IMR-90 (cell line): ENCODE data around the gene VSIR. TPM values are rescaled to one million over a fixed set of nuclear protein-coding genes. Genes with fewer than 3 reads are reported as not detected.

Source experiments
- ATAC-seq: fragments of 200-7000 bp; cut with Tn5 transposase; 2 replicates; pipeline ENCODE4 v1.9.1; 2020; ENCODE audit warnings: low read depth, mild to moderate bottlenecking, moderate library complexity
- BruUV-seq: library from RNA; stranded (reverse); fragments of 400-500 nt; replicated peaks from 2 replicates; lab custom pipeline; 2021; lab: Mats Ljungman, UMichigan
- CTCF ChIA-PET: fragments of 300-600 bp; formaldehyde crosslinking; extraction: SDS; loops from one replicate; lab custom pipeline; 2021; ENCODE audit warnings: antibody characterized with exemption; lab: Yijun Ruan, JAX
- POLR2A ChIA-PET: fragments of 300-600 bp; sonication (Branson Sonifier 250); formaldehyde crosslinking; loops from one replicate; lab custom pipeline; 2022; ENCODE audit warnings: antibody characterized with exemption; ENCODE audit not compliant: unreplicated experiment; lab: Charles Lee
- DNase-seq: peaks from one replicate; pipeline ENCODE4 v3.0.0; 2013
- H2AFZ ChIP-seq: replicated peaks from 2 replicates; pipeline ENCODE3; 2013; ENCODE audit warnings: low read length, mild to moderate bottlenecking; ENCODE audit not compliant: poor library complexity
- H2AK5ac ChIP-seq: 2 replicates; pipeline ENCODE4 v1.6.1; 2013; ENCODE audit warnings: low read depth, low read length, inconsistent platforms
- H2AK9ac ChIP-seq: replicated peaks from 2 replicates; pipeline ENCODE3; 2013; ENCODE audit warnings: mild to moderate bottlenecking, low read depth, low read length, moderate library complexity; ENCODE audit not compliant: poor library complexity
- H2BK120ac ChIP-seq: 2 replicates; pipeline ENCODE4 v1.6.1; 2013; ENCODE audit warnings: low read depth, low read length, inconsistent platforms
- H2BK15ac ChIP-seq: 3 replicates; pipeline ENCODE4 v1.6.1; 2013; ENCODE audit warnings: low read depth, low read length, inconsistent platforms
- H2BK20ac ChIP-seq: 2 replicates; pipeline ENCODE4 v1.6.1; 2013; ENCODE audit warnings: low read depth, mild to moderate bottlenecking, inconsistent platforms, low read length, moderate library complexity
- H2BK5ac ChIP-seq: 2 replicates; pipeline ENCODE4 v1.6.1; 2013; ENCODE audit warnings: mild to moderate bottlenecking, low read depth, low read length, inconsistent platforms; ENCODE audit not compliant: poor library complexity, severe bottlenecking
- H3K14ac ChIP-seq: replicated peaks from 2 replicates; pipeline ENCODE4 v1.6.1; 2013; ENCODE audit warnings: low read depth, low read length, inconsistent platforms
- H3K18ac ChIP-seq: 2 replicates; pipeline ENCODE4 v1.6.1; 2013; ENCODE audit warnings: low read depth, low read length, control low read depth
- H3K23ac ChIP-seq: 2 replicates; pipeline ENCODE4 v1.6.1; 2013; ENCODE audit warnings: low read depth, low read length, inconsistent platforms
- H3K27ac ChIP-seq: 2 replicates; pipeline ENCODE4 v1.5.1; 2013; ENCODE audit warnings: mild to moderate bottlenecking, control low read depth, low read length; ENCODE audit not compliant: insufficient read depth
- H3K27me3 ChIP-seq: 2 replicates; pipeline ENCODE4 v1.6.1; 2013; ENCODE audit warnings: low read length; ENCODE audit not compliant: control insufficient read depth, insufficient read depth
- H3K36me3 ChIP-seq: 2 replicates; pipeline ENCODE4 v1.6.1; 2013; ENCODE audit warnings: low read length, mixed read lengths; ENCODE audit not compliant: control insufficient read depth, insufficient read depth
- H3K4ac ChIP-seq: 2 replicates; pipeline ENCODE4 v1.6.1; 2013; ENCODE audit warnings: low read depth, low read length, inconsistent platforms
- H3K4me1 ChIP-seq: 2 replicates; pipeline ENCODE4 v1.6.1; 2013; ENCODE audit warnings: low read length, mixed read lengths; ENCODE audit not compliant: control insufficient read depth, insufficient read depth
- H3K4me2 ChIP-seq: 2 replicates; pipeline ENCODE4 v1.6.1; 2013; ENCODE audit warnings: low read depth, mild to moderate bottlenecking, control low read depth, low read length, moderate library complexity
- H3K4me3 ChIP-seq: 2 replicates; pipeline ENCODE4 v1.5.1; 2013; ENCODE audit warnings: low read depth, mild to moderate bottlenecking, control low read depth, low read length, moderate library complexity; ENCODE audit not compliant: insufficient read depth
- H3K56ac ChIP-seq: 2 replicates; pipeline ENCODE4 v1.6.1; 2013; ENCODE audit warnings: low read length, inconsistent platforms; ENCODE audit not compliant: insufficient read depth; ENCODE audit errors: extremely low read depth
- H3K79me1 ChIP-seq, 2 experiments: 2 replicates each; pipeline ENCODE4 v1.6.1; 2013; ENCODE audit warnings: low read length in 2 of 2, inconsistent platforms in 1 of 2, low read depth in 1 of 2
- H3K9ac ChIP-seq: 2 replicates; pipeline ENCODE4 v1.6.1; 2013; ENCODE audit warnings: low read depth, low read length, control low read depth
- H3K9me1 ChIP-seq: 2 replicates; pipeline ENCODE4 v1.6.1; 2013; ENCODE audit warnings: low read length, inconsistent platforms; ENCODE audit not compliant: insufficient read depth
- H3K9me3 ChIP-seq: 2 replicates; pipeline ENCODE4 v1.6.1; 2013; ENCODE audit warnings: low read length; ENCODE audit not compliant: control insufficient read depth, insufficient read depth
- H4K20me1 ChIP-seq: 2 replicates; pipeline ENCODE4 v1.6.1; 2013; ENCODE audit warnings: low read length, inconsistent platforms; ENCODE audit not compliant: insufficient read depth
- H4K5ac ChIP-seq: 2 replicates; pipeline ENCODE4 v1.6.1; 2013; ENCODE audit warnings: mild to moderate bottlenecking, low read depth, low read length, control low read depth
- H4K8ac ChIP-seq, 2 experiments: 2 replicates each; pipeline ENCODE4 v1.6.1; 2013; ENCODE audit warnings: low read depth in 2 of 2, low read length in 2 of 2, control low read depth in 1 of 2, inconsistent platforms in 1 of 2
- H4K91ac ChIP-seq: 2 replicates; pipeline ENCODE4 v1.6.1; 2013; ENCODE audit warnings: low read depth, low read length, inconsistent platforms; ENCODE audit not compliant: insufficient read depth
- CEBPB ChIP-seq: IDR thresholded peaks from 2 replicates; pipeline ENCODE4 v1.6.1; 2012; ENCODE audit warnings: low read depth, low read length, improper control_type of control experiment
- ELK1 ChIP-seq: fragments of 150-350 bp; IDR thresholded peaks from 2 replicates; pipeline ENCODE4 v1.6.1; 2016; ENCODE audit warnings: low read depth, mild to moderate bottlenecking, low read length, moderate library complexity, borderline replicate concordance
- FOS ChIP-seq: fragments of 150-350 bp; IDR thresholded peaks from 2 replicates; pipeline ENCODE4 v1.6.1; 2016; ENCODE audit warnings: low read depth, low read length
- MAFK ChIP-seq: IDR thresholded peaks from 2 replicates; pipeline ENCODE4 v1.6.1; 2012; ENCODE audit warnings: low read depth, low read length, improper control_type of control experiment
- MAZ ChIP-seq: IDR thresholded peaks from 2 replicates; pipeline ENCODE4 v1.6.1; 2012; ENCODE audit warnings: low read depth, mild to moderate bottlenecking, low read length, improper control_type of control experiment, moderate library complexity, borderline replicate concordance
- MXI1 ChIP-seq: IDR thresholded peaks from 2 replicates; pipeline ENCODE4 v1.6.1; 2012; ENCODE audit warnings: low read depth, mild to moderate bottlenecking, low read length, moderate library complexity, borderline replicate concordance
- NFE2L2 ChIP-seq: fragments of 150-350 bp; IDR thresholded peaks from 2 replicates; pipeline ENCODE4 v1.6.1; 2016; ENCODE audit warnings: low read depth, mild to moderate bottlenecking, low read length
- POLR2A ChIP-seq: IDR thresholded peaks from 2 replicates; pipeline ENCODE4 v1.6.1; 2012; ENCODE audit warnings: mild to moderate bottlenecking, low read depth, low read length
- RAD21 ChIP-seq: IDR thresholded peaks from 2 replicates; pipeline ENCODE4 v1.6.1; 2012; ENCODE audit warnings: low read length, improper control_type of control experiment
- RCOR1 ChIP-seq: IDR thresholded peaks from 2 replicates; pipeline ENCODE4 v1.6.1; 2012; ENCODE audit warnings: mild to moderate bottlenecking, low read length, improper control_type of control experiment; ENCODE audit not compliant: insufficient replicate concordance
- SMC3 ChIP-seq: fragments of 150-350 bp; IDR thresholded peaks from 2 replicates; pipeline ENCODE4 v1.6.1; 2016; ENCODE audit warnings: low read depth, mild to moderate bottlenecking, antibody characterized with exemption, low read length, moderate library complexity
- USF2 ChIP-seq: fragments of 150-350 bp; IDR thresholded peaks from 2 replicates; pipeline ENCODE4 v1.6.1; 2017; ENCODE audit warnings: mild to moderate bottlenecking, antibody characterized with exemption, low read length, low read depth
- WGBS, 2 experiments: methylation state at CpG; one replicate each; pipeline versions ENCODE4 v1.1.5 to v1.1.7; 2013; ENCODE audit warnings: missing lambda C conversion rate in 2 of 2; ENCODE audit not compliant: insufficient read length in 1 of 2; ENCODE audit errors: extremely low coverage in 2 of 2; 5-methylcytosine and 5-hydroxymethylcytosine counted together
- dilution Hi-C: fragments of 300-500 bp; cut with HindIII; formaldehyde crosslinking; loops from one replicate; pipeline ENCODE4 v1.14.3; 2018; ENCODE audit warnings: low sequenced_read_pairs; ENCODE audit not compliant: unreplicated experiment
- in situ Hi-C: fragments of 300-500 bp; cut with MboI; formaldehyde crosslinking; loops from 3 replicates; pipeline ENCODE4 v1.14.3; 2019; ENCODE audit warnings: low sequenced_read_pairs, inconsistent platforms, mixed read lengths
- intact Hi-C: fragments of 100-400 bp; cut with micrococcal nuclease; formaldehyde crosslinking; loops from 2 replicates; pipeline ENCODE4 v1.10.0; 2022
- polyA plus RNA-seq, 3 experiments: library from polyadenylated mRNA; depleted of rRNA; stranded (reverse); fragments of >200 nt; gene quantifications; 2 replicates each; pipeline ENCODE4 v1.2.3, GENCODE V29; 2012; ENCODE audit warnings: low replicate concordance in 1 of 3
- total RNA-seq: library from RNA; depleted of rRNA; stranded (reverse); fragments of >200 nt; gene quantifications from 2 replicates; pipeline ENCODE4 v1.2.3, GENCODE V29; 2012

VSIR gene
- total and polyA plus RNA-seq, 2 of the 4 experiments (the other 2 are of a cell fraction), result 5.0 to 23.8 TPM

GRCh38 chr10:71799112-71799511 lies 25.8 kb upstream of the VSIR start:
- no peaks in the 10 kb centered on the region for H3K36me3 ChIP-seq
- H3K9me3 ChIP-seq, result no peaks in the 10 kb centered on the region
- CTCF ChIA-PET, result no interaction called here
- ATAC-seq, result no peak
- H3K27me3 ChIP-seq, result peaks cover 17% of the 10 kb centered on the region
- POLR2A ChIA-PET, result no interaction called here
- no peak overlapping the region for H3K4me3 ChIP-seq
- H4K5ac ChIP-seq, result no peak overlapping the region
- no peak overlapping the region for H2AK9ac ChIP-seq
- H2AK5ac ChIP-seq, result no peak overlapping the region
- H2BK20ac ChIP-seq, result no peak overlapping the region
- no peaks in the 10 kb centered on the region for H4K20me1 ChIP-seq
- H3K4ac ChIP-seq, result no peak overlapping the region
- no peak overlapping the region for H3K23ac ChIP-seq
- H4K91ac ChIP-seq, result no peak overlapping the region
- 71% methylated on average over 5 of the region's 10 CpGs; no CpG with 5 or more reads in 1 of the 2 experiments for WGBS, 2 experiments
- no peaks in the 10 kb centered on the region for H3K9me1 ChIP-seq
- H3K9ac ChIP-seq, result no peak overlapping the region
- H2AFZ ChIP-seq, result no peak overlapping the region
- H3K4me1 ChIP-seq, result no peaks in the 10 kb centered on the region
- H2BK15ac ChIP-seq, result no peak overlapping the region
- TF ChIP-seq FOS (no peak), MAZ (no peak), NFE2L2 (no peak), ELK1 (no peak), MXI1 (no peak), RCOR1 (no peak), SMC3 (no peak), MAFK (no peak), POLR2A (no peak), CEBPB (no peak), USF2 (no peak), RAD21 (no peak)
- no peak overlapping the region for H3K14ac ChIP-seq
- intact Hi-C loops, result no loop called here
- no peak overlapping the region for H3K27ac ChIP-seq
- no peak overlapping the region for H2BK5ac ChIP-seq
- in situ Hi-C loops, result no loop called here
- dilution Hi-C loops, result no loop called here
- H4K8ac ChIP-seq, result no peak overlapping the region
- H3K79me1 ChIP-seq, result no peaks in the 10 kb centered on the region
- BruUV-seq, result no TSS peak
- H3K18ac ChIP-seq, result no peak overlapping the region
- no peak overlapping the region for H3K56ac ChIP-seq
- no peak overlapping the region for H3K4me2 ChIP-seq
- no peak overlapping the region for H2BK120ac ChIP-seq
- no peak for DNase-seq
